Skin of body (tissue), 2 donors: ENCODE results near the gene ZNF628. TPM values are rescaled to one million over a fixed set of nuclear protein-coding genes. Genes with fewer than 3 reads are reported as not detected.

ENCODE experiments used
- DNase-seq: peaks from one replicate; lab custom pipeline; 2025; lab: John Stamatoyannopoulos, UW
- total RNA-seq: library from RNA; depleted of rRNA; stranded (reverse); fragments of >200 nt; gene quantifications from one replicate; pipeline ENCODE4 v1.2.3, GENCODE V29; 2014

The ZNF628 gene
- total RNA-seq, 1 donor from 2014 or later: 1.1 TPM

DNA sequence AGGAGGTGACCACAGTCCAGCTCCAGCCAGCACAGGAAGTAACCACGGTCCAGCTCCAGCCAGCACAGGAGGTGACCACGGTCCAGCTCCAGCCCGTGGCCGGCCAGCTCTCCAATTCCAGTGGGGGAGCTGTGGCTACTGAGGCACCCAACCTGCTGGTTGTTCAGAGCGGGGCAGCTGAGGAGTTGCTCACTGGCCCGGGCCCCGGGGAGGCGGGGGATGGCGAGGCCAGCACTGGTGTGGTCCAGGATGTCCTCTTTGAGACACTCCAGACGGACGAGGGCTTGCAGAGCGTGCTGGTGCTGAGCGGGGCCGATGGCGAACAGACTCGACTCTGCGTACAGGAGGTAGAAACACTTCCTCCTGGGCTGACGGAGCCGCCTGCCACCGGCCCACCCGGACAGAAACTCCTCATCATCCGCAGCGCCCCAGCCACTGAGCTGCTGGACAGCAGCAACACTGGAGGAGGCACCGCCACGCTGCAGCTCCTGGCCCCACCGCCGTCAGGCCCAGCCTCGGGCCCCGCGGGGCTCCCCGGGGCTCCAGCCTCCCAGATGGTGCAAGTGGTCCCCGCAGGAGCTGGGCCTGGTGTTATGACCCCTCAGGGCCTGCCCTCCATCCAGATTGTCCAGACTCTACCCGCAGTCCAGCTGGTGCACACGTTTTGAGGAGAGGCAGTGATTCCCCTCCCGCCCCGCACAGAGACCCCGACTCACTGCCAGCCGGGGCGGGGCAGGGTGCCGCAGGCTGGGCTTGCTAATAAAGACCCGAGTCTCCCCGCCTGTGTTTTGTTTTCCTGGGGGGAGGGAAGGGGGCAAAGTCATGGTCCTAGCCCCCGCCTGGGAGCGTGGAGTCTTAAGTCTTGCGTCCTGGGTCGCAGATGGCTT lies 7.5 kb downstream of the ZNF628 start:
- no peak for DNase-seq

DNA sequence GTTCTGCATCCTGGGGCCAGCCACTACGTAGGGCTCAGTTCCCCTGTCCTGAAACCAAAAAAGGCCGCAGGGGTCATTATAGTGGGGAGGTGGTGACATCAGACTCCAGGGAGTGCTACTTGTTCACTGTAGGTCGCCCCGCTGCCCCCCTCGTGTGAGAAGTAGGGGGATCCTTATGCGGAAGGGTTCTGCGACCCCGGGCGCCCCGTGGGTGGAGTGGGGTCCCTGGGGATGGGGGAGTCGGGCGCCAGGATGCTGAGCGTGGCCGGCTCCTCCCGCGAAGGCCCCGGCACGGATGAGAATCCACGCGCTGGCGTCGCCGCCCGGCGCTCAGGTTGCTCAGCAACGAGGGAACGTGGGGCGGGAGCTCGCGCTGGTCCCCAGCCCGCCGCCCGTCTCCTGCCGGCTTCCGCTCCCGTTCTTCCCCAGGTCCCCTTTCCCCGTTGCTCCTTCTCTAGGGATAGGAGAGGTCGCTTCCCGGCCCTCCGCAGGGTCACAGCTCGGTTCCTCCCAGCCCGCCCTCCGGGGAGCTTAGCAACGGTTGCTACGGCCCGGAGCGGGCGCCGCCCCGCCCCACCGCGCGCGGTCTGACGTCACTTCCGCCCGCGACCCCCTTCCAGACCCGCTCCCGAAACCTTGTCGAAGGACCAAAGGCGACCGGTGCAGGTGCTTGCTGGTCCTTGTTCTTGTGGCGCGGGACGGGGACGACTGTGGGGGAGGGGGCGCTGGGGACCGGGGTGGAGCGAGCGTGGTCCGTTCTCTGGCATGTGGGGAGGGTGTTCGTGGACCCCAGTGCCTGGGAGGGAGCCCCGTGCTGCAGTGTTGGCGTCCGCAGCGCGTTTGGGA lies 8.4 kb downstream of the ZNF628 start, which contains the start of gene NAT14:
TSS of gene NAT14 (plus strand) at position 596 of the 846 bp plus-strand sequence. CDS start 521 bp downstream, outside the sequence.
- DNase-seq: peak; percentile 44

DNA sequence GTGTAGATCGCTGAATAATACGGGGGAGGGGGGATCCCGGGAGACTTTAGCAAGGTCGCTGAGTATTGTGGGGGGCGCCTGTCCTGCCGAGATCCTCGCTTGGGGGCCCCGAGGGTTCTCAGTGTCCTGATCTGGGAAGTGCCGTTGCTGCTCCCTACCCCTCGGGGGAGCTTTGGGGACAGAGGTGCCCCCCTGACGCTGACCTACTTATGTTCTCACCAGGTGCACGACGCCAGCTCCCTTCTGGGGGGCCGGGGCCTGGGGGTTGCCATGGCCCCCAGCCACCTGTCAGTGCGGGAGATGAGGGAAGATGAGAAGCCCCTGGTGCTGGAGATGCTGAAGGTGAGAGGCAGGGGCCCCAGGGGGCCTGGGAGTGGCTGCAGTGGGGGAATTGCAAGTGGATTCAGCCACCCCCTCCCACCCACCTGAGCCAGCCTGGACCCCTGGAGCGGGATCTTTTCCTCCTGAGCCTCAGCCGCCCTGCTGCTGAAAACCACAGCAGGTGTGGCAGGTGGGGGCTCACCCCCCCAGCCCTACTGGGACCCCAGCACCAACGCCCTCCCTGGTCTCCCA lies 9.1 kb downstream of the ZNF628 start:
- DNase-seq: no peak

DNA sequence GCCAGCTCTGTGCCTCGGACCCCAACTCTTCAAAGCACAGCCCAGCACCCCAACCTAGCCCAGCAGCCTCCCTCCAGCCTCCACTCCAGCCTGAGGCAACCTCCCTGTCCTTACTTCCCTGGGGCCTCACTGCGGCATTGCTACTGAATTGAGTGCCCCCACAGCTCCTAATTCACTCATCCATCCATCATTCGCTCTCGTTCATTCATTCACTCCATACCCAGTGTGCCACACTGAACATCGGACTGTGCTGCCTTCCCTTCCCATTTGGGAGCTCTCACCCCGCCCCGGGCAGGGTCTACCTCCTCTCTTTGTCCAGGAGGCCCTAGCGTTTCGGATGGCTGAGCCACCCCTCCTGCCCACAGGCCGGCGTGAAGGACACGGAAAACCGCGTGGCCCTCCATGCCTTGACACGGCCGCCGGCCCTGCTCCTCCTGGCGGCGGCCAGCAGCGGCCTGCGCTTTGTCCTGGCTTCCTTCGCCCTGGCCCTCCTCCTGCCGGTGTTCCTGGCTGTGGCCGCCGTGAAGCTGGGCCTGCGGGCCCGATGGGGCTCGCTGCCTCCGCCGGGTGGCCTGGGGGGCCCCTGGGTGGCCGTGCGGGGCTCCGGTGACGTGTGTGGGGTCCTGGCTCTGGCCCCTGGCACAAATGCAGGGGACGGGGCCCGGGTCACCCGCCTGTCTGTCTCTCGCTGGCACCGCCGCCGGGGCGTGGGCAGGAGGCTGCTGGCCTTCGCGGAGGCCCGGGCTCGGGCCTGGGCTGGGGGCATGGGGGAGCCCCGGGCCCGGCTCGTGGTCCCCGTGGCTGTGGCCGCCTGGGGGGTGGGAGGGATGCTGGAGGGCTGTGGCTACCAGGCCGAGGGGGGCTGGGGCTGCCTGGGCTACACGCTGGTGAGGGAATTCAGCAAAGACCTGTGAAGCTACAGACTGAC lies 9.9 kb downstream of the ZNF628 start:
- no peak for DNase-seq

DNA sequence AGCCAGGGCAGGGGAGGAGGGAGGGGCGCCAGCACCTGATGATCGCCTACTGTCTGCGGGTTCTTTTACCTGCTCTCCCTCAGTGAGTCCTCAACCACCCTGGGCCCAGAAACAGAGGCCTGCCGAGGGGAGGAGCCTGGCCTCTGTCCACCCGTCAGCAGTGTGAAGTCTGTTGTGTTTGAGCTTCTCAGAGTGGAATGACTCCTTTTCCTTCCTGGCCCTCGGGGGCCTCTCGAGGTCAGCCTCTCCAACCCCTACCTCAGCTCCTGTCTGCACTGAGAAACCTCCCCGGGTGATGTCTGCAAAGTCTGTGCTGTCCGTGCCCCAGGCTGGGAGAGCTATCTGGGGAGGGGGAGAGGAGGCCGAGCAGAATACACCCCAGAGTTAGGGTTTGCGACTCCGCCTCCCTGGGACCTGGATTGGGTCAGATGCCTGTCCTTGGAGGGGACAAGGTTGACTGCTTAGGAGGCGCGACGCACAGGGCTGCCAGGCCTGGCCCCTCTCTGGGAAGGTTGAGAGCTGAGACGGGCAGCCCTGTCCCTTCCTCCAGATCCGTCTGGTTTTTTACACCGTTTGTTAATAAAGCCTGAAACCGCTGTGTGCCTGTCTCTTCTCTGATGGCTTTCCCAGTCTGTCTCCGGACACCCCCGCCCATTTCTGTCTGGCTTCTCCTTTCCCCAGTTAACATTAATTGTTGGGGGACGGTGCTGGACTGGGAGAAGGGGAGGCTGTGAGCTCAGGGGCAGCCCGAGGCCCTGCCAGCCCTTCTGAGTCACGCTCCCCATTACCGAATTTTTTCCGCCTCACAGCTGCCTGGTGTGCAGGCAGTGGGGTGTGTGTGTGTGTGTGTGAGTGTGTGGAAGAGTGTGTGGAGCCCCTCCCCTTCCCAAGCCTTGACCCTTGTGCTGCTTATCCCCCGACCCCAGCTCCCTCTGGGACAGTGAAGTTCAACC lies 10.8 kb downstream of the ZNF628 start:
- peak; percentile 82 for DNase-seq

DNA sequence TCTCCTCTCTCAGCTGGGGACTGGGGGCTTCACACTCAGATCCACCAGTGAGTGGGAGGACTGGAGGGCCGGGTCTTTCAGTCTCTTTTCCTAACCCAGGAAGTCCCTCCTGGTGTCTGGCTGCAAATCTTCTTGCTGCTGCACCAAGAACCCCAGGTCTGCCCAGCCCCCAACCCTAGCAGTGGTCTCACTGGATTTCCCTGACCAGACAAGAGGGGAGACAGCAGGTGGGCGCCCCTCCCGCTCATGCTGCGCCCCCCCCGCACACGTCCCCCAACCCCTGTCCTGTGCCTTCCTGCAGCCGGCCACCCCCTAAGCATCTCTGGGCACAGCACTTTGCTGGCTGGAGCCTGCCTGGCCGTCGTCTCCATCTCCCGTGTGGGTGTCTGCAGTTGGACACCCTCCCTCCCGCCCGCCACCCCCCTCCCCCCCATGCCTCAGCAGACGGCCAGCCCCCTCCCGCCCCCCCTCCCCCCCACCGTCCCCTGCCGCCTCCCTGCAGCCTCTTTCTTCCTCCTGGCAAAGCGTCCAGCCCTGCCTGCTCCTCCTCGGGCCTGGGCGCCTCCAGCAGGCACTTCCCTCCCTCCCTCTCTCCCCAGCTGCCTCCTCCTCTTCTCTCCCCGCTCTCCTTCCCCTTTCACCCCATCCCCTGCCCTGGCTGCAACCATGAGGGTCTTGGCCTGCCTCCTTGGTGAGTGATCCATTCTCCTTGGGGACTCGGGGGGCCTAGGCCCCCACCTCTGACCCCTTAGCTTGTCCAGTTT lies 11.7 kb downstream of the ZNF628 start, which contains the start of gene SSC5D:
TSS of gene SSC5D (plus strand) at position 513 of the 764 bp plus-strand sequence. CDS start at position 667, 154 bp downstream.
- DNase-seq: no peak

DNA sequence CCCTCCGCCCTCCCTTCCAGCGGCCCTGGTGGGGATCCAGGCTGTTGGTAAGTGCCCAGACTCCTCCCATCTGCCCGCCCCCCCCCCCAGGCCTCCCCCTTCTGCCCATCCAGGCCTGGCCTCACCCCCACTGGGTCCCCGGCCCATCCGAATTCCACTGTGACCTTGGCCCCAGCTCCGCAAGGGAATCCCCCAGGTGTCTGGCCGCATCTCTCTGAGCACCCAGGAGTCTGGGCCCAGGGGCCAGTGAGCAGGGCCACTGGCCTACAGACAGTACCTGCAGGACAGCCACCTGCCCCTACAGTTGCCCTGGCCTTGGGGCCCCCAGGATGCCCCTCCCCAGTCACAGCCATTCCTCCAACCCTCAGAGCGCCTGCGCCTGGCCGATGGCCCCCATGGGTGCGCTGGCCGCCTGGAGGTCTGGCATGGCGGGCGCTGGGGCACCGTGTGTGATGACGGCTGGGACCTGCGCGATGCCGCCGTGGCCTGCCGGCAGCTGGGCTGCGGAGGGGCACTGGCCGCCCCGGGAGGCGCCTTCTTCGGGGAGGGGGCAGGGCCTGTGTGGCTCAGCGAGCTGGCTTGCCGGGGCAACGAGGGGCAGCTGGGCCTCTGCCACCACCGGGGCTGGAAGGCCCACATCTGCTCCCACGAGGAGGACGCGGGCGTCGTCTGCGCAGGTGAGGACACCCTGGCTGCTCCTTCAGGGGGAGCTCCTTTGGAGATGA lies 12.7 kb downstream of the ZNF628 start:
- no peak for DNase-seq

DNA sequence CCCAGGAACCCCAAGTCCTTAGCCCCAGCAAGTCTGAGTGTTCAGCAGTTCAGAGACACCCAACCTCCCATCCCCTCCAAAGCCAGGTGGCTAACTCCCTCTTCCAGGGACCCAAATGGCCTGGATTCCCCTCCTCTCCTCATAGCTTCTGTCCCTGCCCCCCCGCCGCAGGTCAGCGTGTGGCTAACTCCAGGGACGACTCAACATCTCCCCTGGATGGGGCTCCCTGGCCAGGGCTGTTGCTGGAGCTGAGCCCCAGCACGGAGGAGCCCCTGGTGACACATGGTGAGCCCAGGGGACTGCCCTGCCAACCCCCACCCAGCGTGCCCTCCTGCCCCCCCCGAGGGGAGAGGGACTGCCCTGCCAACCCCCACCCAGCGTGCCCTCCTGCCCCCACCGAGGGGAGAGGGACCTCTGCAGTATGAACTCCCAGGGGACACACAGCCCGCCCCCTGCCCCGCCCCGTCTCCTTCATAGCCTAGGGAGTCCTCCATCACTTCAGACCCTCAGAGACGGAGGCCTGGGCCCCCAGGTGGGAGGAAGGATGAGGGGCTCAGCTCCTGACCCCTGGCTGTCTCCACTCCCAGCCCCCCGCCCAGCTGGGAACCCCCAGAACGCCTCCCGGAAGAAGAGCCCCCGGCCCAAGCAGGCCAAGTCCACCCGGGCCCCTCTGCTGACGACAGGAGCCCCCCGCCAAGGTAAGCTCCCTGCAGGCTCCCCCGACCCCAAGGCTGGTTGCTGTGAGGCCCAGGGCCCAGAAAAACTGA lies 13.5 kb downstream of the ZNF628 start:
- DNase-seq: no peak

DNA sequence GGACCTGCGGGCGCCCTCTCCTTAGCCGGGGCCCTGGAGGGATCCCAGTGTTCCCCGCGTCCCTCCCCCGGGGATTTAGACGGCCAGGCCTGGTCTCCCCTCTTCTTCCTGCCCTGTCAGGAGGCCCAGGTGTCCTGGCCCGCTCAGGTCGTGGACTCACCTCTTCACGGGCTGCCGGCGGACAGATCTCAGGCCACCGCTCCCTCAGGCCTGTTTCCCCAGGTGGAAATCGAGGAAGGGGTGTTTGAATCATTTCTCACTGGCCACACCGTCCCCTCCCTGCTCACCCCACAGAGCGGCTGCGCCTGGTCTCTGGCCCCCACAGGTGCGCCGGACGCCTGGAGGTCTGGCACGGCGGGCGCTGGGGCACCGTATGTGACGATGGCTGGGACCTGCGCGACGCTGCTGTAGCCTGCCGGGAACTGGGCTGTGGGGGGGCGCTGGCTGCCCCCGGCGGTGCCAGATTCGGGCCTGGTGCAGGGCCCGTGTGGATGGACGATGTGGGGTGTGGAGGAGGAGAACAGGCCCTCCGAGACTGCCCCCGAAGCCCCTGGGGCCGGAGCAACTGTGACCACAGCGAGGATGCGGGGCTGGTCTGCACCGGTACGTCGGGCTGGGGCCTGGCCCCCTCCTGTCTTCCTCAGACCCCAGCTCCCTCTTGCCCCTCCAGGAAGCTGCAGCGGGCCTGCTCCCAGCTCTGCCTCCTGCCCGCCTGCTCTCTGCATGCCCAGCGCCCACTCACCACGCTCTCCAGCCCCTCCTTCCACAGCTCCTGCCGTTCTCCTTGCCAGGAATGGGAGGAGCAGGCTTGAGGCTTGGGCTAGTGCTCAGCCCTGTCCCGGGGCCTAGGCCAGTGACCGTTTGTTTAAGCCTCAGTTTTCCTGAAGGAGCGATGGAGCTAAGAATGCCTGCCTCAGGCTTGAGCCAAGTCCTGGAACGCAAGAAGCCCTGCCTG lies 14.3 kb downstream of the ZNF628 start:
- DNase-seq: no peak

DNA sequence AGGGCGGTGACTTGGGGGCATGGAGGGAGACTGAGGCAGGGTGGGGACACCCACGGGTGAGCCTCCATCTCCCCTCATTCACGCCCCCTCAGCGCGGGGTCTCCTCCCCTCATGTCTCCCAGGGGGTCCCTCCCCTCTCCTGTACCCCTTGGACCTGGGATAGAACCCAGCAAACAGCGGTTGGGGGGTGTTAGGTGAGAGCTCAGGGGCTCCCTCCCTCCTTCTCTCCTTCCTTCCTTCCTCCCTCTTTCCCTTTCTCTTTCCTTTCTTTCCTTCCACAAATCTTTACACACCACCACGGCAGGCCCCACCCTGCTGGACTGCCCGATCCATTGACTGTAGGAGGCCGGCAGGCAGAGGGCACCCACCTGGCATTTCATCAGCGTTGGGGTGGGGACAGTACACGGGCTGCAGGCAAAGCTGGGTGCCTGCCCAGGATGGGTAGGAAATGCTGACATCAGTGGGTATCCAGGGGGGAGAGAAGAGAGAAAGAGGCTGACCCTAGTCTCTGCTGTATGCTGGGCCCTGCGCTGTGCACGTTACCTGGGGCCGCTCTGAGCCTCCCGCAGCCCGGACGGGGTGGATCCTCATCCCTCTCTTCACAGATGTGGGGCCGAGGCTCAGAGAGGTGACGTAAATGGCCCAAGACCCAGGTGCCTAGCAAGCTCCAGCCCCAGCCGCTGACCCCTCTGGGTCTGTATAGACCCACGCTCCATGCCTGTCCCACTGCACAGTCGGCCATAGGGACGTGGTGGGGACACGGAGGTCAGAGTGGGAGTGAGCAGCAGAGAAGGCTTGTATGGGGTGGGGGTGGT lies 15.3 kb downstream of the ZNF628 start:
- no peak for DNase-seq

DNA sequence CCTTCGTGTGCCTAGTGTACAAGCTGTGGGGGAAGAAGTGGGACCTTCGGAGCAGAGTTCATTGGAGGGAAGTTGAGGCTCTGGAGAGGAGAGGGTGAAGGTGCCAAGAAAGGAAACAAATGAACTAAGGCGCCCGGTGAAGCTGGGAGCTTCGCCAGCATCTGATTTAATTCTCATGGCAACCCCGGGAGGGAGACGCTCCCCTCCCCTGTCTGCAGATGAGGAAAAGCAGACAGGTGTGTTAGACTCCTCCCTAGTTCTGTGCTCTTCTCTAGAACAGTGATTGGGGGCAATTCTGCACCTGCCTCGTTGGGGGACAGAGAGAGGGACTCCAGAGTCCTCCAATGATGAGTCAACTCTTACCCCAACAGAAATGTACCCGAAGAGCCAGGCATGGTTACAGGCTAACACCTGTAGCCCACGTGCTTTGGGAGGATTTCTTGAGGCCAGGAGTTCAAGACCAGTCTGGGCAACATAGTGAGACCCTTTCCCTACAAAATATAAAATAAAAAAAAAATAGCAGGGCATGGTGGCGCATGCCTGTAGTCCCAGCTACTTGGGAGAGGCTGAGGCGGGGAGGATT lies 16.0 kb downstream of the ZNF628 start:
- DNase-seq: peak; percentile 11

DNA sequence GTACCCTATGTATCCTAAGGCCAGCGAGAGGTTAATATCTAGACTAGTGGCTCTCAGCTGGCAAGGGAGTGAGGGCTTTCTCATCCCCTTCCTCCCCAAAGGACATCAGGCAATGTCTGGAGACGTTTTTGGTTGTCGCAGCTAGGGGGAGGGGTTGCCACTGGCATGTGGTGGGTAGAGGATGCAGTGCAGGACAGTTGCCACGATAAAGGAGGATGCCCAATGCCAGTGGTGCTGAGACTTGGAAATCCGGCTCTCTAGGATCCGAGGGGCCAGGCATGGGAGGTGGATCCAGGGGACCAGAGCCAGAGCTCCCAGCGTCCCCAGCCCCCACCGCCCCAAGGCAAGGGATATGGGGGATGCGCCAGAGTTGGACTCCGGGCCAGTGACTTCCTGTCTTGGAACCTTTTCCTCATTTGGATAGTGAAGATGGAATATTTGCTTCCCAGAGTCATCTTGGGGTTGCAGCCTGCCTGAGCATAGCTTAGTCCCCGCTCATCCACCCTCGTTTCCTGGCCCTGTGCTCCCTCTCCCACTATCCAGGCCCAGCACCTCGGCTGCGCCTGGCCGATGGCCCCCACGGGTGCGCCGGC lies 16.7 kb downstream of the ZNF628 start:
- DNase-seq: peak; percentile 22

DNA sequence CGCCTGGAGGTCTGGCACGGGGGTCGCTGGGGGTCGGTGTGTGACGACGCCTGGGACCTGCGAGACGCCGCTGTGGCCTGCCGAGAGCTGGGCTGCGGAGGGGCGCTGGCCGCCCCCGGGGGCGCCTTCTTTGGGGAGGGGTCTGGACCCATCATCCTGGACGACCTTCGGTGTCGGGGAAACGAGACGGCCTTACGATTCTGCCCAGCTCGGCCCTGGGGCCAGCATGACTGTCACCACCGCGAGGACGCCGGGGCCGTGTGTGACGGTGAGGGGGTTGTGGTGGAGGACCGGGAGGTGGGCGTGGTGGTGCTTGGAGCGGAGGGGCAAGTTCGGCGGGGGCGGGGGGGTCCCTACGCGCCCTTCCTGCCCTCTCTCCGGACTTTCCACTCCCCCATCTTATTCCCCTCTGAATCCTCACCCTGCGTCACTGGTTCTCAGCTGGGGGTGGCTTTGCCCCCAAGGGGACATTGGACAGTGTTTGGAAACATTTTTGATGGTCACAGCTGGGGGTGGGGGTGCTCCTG lies 17.3 kb downstream of the ZNF628 start:
- DNase-seq: no peak

DNA sequence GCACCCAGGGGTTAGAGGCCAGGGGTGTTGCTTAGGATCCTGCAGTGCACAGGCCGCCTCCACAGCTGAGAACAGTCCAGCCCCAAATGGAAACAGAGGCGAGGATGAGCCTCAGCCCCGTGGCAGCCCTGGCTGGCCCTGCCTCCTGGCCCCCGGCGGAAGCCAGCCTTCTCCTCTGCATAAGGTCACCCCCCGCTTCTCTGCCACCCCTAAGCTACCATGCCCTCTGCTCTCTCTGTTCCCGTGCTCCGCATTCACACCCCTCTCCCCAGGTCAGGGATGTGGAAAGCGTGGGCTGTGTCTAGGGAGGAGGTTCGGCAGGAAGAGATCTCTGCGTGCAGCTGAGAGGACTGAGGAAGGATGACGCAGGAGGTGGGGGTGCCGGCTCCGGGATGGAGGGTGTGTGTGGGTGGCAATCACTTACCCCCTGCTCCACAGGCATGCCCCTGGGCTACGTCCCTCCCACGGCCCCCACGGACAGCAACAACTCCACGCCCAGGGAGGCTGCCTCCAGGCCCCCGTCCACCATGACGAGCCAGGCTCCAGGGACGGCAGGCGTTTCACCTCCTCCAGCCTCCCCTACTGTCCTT lies 17.9 kb downstream of the ZNF628 start:
- no peak for DNase-seq
